Activated naive CD4-positive, alpha-beta T cell treated with anti-CD3 and anti-CD28 coated beads, Interleukin-2, amount 10 ng/mL, durations not matched to agents 5 hours and 36 hours (primary cell): ENCODE data around the gene MAFF. TPM values are rescaled to one million over a fixed set of nuclear protein-coding genes. Genes with fewer than 3 reads are reported as not detected.

ENCODE experiments used
- total RNA-seq, 2 experiments: library from RNA; stranded (reverse); gene quantifications; one replicate each; pipeline ENCODE4 v1.2.3, GENCODE V29; 2021

The MAFF gene
- total RNA-seq, result 1 to 10 TPM; 8.4 to 8.8 TPM

DNA sequence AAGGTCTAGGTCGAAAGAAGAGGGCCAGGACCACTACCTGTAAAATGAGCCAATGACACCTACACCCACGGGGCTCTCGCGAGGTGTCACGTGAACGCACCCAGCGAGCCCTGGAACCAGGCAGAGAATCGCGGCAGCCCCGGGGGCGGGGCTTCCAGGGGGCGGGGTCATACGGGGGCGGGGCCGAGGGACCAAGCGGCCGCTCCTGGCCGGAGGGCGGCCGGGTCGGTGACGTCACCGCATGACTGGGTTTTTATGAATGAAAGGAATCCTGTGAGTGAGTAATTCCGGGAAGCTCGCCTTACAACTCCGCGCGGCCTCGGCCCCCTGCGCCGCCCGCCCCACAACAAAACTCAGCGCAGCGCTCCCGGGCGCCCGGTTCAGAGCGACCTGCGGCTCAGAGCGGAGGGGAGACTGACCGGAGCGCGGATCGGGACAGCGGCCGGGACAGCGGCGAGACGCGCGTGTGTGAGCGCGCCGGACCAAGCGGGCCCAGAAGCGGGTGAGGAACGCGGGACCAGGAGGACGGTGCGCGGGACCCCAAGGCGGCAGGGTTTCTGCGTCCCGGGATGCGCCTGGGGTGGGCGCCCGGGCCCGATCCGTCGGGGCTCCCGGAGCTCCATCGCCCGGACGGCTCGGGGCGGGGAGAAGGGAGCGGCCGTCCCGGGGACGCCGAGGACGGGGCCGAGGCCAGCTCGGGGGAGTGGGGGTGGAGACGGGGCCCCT lies at the start of gene MAFF:
Gene MAFF, plus strand, starts transcription at position 284 of the 726 bp plus-strand sequence. CDS start 11,860 bp downstream, outside the sequence.

DNA sequence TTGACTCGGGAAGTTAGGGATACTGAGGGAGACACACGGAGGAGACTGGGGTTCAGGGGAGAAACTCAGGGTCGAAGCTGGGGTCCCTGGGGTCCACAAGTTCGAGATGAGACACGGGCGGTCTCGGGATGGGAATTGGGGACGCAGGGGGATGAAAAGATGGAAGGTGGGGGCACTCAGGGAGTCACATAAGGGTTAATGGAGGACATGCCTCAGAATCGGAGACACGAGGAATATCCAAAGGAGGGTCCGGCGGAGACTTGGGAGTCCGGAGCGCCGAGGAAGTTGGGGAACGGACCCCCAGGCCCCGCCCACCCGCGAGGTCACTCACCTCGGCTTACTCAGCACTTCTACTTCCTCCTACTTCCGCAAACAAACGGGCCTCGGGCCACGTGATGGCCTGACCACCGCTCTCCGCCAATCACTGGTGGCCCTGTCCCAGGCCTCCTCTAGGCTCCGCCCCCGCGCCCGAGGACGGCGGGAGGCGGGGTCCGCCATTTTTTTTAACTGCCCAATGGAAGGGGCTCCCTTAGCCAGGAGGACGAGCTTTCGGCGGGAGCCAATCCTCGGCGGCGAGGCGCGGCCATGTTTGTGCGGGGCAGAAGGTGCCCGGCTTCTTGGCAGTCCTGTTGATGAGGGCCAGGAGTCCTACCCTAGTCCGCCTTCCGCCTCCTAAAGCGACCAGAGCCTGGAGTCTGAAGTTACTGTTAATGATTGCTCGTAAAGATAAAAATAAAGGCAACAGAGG lies 20.2 kb upstream of the MAFF start, which contains the start of gene PLA2G6:
Gene PLA2G6, minus strand, starts transcription at position 378 of the 748 bp plus-strand sequence. CDS start 12,404 bp downstream, outside the sequence.

Other genes with a start within 250 kb of the MAFF start
- gene C22orf23, start 248.4 kb upstream of the MAFF start, total RNA-seq, result not detected
- gene POLR2F, start 248.3 kb upstream of the MAFF start, total RNA-seq, result 10 to 100 TPM; 54.7 to 56.1 TPM
- gene SOX10, start 217.4 kb upstream of the MAFF start, total RNA-seq, result not detected
- gene PICK1, start 144.6 kb upstream of the MAFF start, total RNA-seq, result 10 to 100 TPM; 16.5 to 19.0 TPM
- gene SLC16A8, start 117.8 kb upstream of the MAFF start, total RNA-seq, result not detected
- 1 to 10 TPM in 1 of 2 experiments, under 1 TPM in 1; 0.78 to 1.1 TPM for gene BAIAP2L2, start 91.3 kb upstream of the MAFF start, total RNA-seq
- 10 to 100 TPM; 84.4 to 95.5 TPM for gene PLA2G6, start 20.2 kb upstream of the MAFF start, total RNA-seq
- gene TMEM184B, start 71.0 kb downstream of the MAFF start, total RNA-seq, result 10 to 100 TPM; 39.6 to 39.9 TPM
- 10 to 100 TPM; 75.9 to 76.2 TPM for gene CSNK1E, start 115.4 kb downstream of the MAFF start, total RNA-seq